ENCODE data around the gene TIPIN. TPM values are rescaled to one million over a fixed set of nuclear protein-coding genes. Genes with fewer than 3 reads are reported as not detected.

The TIPIN gene
- 10 to 100 TPM; 12.0 to 24.3 TPM for total RNA-seq

DNA sequence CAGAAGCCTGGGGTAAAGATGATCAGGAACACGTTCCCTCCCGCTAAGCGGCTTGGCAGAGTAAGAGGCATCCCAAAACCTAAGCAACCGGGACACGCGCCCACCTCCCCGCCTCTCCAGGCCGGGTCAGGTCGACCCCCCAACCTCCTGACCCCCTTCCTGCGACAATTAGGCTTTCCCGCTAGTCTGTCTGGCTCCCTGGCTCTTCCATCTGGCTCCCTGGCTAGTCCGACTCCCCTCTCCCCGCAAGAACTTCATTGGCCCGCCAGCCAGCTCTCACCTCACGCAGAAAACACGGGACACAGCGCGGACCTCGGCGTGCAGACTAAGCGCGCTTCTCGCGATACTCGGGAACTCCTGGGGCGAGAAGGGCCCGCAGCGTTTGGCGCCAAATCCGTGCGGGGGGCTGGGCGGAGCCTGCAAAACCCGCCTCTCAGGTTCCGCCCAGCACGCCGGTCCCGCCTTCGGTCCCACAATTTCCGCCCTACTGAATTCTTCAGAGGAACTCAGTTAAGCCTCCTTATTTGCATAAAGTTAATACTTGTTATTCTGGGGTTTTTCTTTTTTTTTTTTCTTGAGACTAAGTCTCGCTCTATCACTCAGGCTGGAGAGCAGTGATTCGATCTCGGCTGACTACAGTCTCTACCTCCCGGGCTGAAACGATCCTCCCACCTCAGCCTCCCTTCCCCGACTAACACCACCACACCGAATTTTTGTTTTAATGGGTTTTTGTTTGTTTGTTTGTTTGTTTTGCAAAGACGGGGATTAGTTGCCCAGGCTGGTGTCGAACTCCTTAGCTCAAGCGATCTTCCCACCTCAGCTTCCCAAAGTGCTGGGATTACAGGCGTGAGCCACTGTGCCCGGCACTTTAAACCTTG lies at the start of gene TIPIN:
Gene TIPIN, minus strand, starts transcription at position 327 of the 878 bp plus-strand sequence. CDS start 3,738 bp downstream, outside the sequence.

GRCh38 chr15:66386204-66387123 lies 30.0 kb upstream of the TIPIN start, which contains the start of gene MAP2K1:
MAP2K1 (plus strand) TSS chr15:66386912; CDS start chr15:66387348, 436 bp downstream.

GRCh38 chr15:66293419-66294156 lies 62.9 kb downstream of the TIPIN start, which contains the start of gene DIS3L:
DIS3L (plus strand) TSS chr15:66293568; CDS start chr15:66293597, 29 bp downstream.

Small RNA genes lying within 50 kb of the gene (small RNA-seq; reads per million reads assigned to genes)
- gene RF00019, result 0 reads per million in 2 donors
- gene SCARNA14, result 38.4 to 51.7 reads per million in 2 donors

Other genes starting within 250 kb of the TIPIN start
- not detected for gene MEGF11, start 102.9 kb downstream of the TIPIN start, total RNA-seq
- 10 to 100 TPM; 27.9 to 39.0 TPM for gene DIS3L, start 63.1 kb downstream of the TIPIN start, total RNA-seq
- 10 to 100 TPM; 14.1 to 20.3 TPM for gene MAP2K1, start 30.2 kb upstream of the TIPIN start, total RNA-seq
- 10 to 100 TPM; 16.0 to 17.2 TPM for gene SNAPC5, start 141.1 kb upstream of the TIPIN start, total RNA-seq
- 1,000 to 10,000 TPM; 1,254 to 1,646 TPM for gene RPL4, start 148.2 kb upstream of the TIPIN start, total RNA-seq
- 10 to 100 TPM; 22.0 to 39.0 TPM for gene ZWILCH, start 148.6 kb upstream of the TIPIN start, total RNA-seq
- gene LCTL, start 209.3 kb upstream of the TIPIN start, total RNA-seq, result 1 to 10 TPM; 1.4 to 2.3 TPM

Measured in melanocyte of skin (primary cell).